Erythroblast (primary cell): ENCODE measurements around the gene FCER2.

Experiments used
- GATA1 ChIP-seq: IDR thresholded peaks from 2 replicates; pipeline ENCODE4 v1.6.1; 2011; ENCODE audit warnings: low read depth, mild to moderate bottlenecking, control low read depth, low read length, moderate library complexity
- POLR2A ChIP-seq: IDR thresholded peaks from 2 replicates; pipeline ENCODE4 v1.6.1; 2011; ENCODE audit warnings: mild to moderate bottlenecking, low read length

- TF ChIP-seq POLR2A (no peak), GATA1 (no peak)
These were observed 10.4 kb downstream of the FCER2 start for GRCh38 chr19:7691497-7691896.
